K562 (cell line): Measurements from ENCODE around the gene CCDC71L. TPM values are rescaled to one million over a fixed set of nuclear protein-coding genes. Genes with fewer than 3 reads are reported as not detected.

Experiments used
- SREBF1 ChIP-seq: fragments of 150-350 bp; IDR thresholded peaks from 2 replicates; pipeline ENCODE4 v1.6.1; 2014; ENCODE audit warnings: antibody characterized with exemption, low read depth, low read length, borderline replicate concordance
- ZBTB1 ChIP-seq: sonication (generic); formaldehyde crosslinking; IDR thresholded peaks from 2 replicates; pipeline ENCODE4 v1.8.1; 2023; ENCODE audit warnings: missing genetic modification reagents, low read depth, mild to moderate bottlenecking, borderline replicate concordance
- ZNF24 ChIP-seq: fragments of 450-650 bp; IDR thresholded peaks from 2 replicates; pipeline ENCODE4 v1.6.1; 2016
- ZNF444 ChIP-seq: fragments of 250-450 bp; sonication (Bioruptor Pico); IDR thresholded peaks from 2 replicates; pipeline ENCODE4 v1.4.0; 2020; ENCODE audit warnings: mild to moderate bottlenecking, moderate library complexity
- polyA plus RNA-seq, 8 experiments: library from polyadenylated mRNA; depleted of rRNA in 4 of 8; stranded (reverse) in 5 of 8; unstranded in 3 of 8; fragments of >200 nt; fragmentation: Nextera tagmentation in 2 of 8; fragmentation: Illumina TruSeq in 1 of 8; extraction: Ambion mirVana in 2 of 8; extraction: Trizol in 1 of 8; gene quantifications; 2 replicates each; pipeline versions ENCODE4 v1.2.1 to v1.2.3, GENCODE V29; 2011 to 2014; ENCODE audit warnings: inconsistent platforms in 1 of 8, missing spikeins in 1 of 8
- total RNA-seq, 7 experiments: library from RNA; depleted of rRNA in 6 of 7; stranded (reverse); fragments of >200 nt in 6 of 7; fragmentation: Illumina TruSeq in 2 of 7; extraction: Trizol in 2 of 7; gene quantifications; 2 replicates each; pipeline versions ENCODE4 v1.2.1 to v1.2.3, GENCODE V29; 2011 to 2021; ENCODE audit warnings: low replicate concordance in 1 of 7
- TF ChIP-seq, protein P1 (sequence below), 2 experiments: fragments of 450-650 bp; formaldehyde crosslinking in 1 of 2; IDR thresholded peaks; 2 replicates each; pipeline versions ENCODE4 v1.4.0 to v1.6.1; 2014 to 2020; ENCODE audit warnings: mild to moderate bottlenecking in 2 of 2, borderline replicate concordance in 1 of 2, low read depth in 1 of 2
- TF ChIP-seq, protein P2 (sequence below): sonication (generic); formaldehyde crosslinking; IDR thresholded peaks from 2 replicates; pipeline ENCODE4 v1.8.1; 2023; ENCODE audit warnings: mild to moderate bottlenecking, missing genetic modification reagents, moderate library complexity

CCDC71L gene
- total and polyA plus RNA-seq, 9 of the 15 experiments (the other 6 are each of a cell fraction or from before 2014, with no cell fraction given): 5.7 to 108 (median 25.4) TPM

DNA sequence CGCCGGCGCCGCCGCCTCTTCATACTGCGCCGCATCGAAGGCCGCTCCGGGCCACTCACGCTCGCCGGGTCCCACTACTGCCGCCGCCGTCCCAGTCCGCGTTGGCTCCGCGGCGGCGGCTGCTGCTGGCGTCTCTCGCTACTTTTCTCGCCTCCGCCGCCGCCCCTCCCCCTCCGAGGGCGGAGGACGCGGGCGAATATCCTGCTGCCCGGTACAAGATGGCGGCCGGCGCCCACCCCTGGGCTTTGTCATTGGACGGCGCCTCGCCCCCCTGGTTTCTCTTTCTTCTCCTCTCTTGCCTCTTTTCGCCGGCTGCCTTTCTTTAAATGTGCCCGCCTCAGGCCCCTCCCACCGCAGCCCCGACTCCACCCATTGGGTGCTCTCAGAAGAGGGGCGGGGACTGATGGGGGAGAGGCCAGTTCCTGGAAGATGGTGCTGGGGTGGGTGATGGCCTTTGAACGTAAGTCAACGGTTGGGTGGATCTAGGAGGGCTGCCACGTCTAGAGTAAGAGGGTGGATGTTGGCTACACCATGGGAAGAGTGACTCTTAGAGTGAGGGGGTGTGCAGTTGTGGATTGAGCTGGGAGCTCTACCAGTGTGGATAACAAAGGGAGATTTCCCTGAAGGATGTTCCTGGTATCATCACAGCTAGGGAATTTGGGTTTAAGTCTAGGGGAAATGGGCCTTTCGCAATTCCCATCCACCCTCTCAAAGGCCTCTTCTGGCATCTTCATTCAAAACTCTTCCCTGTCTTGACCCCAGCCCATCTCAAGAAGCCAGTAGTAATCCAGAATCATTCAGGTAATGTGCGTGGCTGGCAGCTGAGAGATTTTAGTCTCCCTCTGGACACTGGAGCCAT is at the start of gene CCDC71L (continued):
- TF ChIP-seq, protein P1, sequence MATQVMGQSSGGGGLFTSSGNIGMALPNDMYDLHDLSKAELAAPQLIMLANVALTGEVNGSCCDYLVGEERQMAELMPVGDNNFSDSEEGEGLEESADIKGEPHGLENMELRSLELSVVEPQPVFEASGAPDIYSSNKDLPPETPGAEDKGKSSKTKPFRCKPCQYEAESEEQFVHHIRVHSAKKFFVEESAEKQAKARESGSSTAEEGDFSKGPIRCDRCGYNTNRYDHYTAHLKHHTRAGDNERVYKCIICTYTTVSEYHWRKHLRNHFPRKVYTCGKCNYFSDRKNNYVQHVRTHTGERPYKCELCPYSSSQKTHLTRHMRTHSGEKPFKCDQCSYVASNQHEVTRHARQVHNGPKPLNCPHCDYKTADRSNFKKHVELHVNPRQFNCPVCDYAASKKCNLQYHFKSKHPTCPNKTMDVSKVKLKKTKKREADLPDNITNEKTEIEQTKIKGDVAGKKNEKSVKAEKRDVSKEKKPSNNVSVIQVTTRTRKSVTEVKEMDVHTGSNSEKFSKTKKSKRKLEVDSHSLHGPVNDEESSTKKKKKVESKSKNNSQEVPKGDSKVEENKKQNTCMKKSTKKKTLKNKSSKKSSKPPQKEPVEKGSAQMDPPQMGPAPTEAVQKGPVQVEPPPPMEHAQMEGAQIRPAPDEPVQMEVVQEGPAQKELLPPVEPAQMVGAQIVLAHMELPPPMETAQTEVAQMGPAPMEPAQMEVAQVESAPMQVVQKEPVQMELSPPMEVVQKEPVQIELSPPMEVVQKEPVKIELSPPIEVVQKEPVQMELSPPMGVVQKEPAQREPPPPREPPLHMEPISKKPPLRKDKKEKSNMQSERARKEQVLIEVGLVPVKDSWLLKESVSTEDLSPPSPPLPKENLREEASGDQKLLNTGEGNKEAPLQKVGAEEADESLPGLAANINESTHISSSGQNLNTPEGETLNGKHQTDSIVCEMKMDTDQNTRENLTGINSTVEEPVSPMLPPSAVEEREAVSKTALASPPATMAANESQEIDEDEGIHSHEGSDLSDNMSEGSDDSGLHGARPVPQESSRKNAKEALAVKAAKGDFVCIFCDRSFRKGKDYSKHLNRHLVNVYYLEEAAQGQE (IDR thresholded peaks at IDR 0.05; ENCODE audit: borderline replicate concordance): no peak; the same call in 1 of the 2 replicates
- TF ChIP-seq, protein P1 (CRISPR knock-in tag; IDR thresholded peaks at IDR 0.05; ENCODE audit: low read depth): peak; percentile 86
- TF ChIP-seq ZBTB1 (CRISPR knock-in tag) (peak; percentile 28; the same call in 1 of the 2 replicates), ZNF444 (CRISPR knock-in tag) (0 out of 2 replicates have a peak, but pooled peaks have one; percentile 34), ZNF24 (peak; percentile 8; the same call in 1 of the 2 replicates), SREBF1 (0 out of 2 replicates have a peak, but pooled peaks have one; percentile 47)
- TF ChIP-seq, protein P2, sequence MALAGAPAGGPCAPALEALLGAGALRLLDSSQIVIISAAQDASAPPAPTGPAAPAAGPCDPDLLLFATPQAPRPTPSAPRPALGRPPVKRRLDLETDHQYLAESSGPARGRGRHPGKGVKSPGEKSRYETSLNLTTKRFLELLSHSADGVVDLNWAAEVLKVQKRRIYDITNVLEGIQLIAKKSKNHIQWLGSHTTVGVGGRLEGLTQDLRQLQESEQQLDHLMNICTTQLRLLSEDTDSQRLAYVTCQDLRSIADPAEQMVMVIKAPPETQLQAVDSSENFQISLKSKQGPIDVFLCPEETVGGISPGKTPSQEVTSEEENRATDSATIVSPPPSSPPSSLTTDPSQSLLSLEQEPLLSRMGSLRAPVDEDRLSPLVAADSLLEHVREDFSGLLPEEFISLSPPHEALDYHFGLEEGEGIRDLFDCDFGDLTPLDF (CRISPR knock-in tag): peak; percentile 65; the same call in 1 of the 2 replicates
